ENCODE results near the gene NR1H4. TPM values are rescaled to one million over a fixed set of nuclear protein-coding genes. Genes with fewer than 3 reads are reported as not detected.
"Not testable (repeated sequence)": the region's sequence is repeated elsewhere in the genome, so short reads cannot be mapped to it uniquely, and the experiment has no call there.

Gene NR1H4
- polyA plus RNA-seq, 1 donor from 2014 or later = not detected

GRCh38 chr12:100559261-100559660, 85.6 kb downstream of the NR1H4 start:
- H3K27ac Mint-ChIP-seq, H3K9me3 Mint-ChIP-seq, H3K4me3 Mint-ChIP-seq, H3K36me3 Mint-ChIP-seq, H3K4me1 Mint-ChIP-seq, H3K27me3 Mint-ChIP-seq: not testable (repeated sequence)

- H3K9me3 Mint-ChIP-seq = no peaks in the 10 kb centered on the region
- H3K4me1 Mint-ChIP-seq = no peaks in the 10 kb centered on the region
- peaks cover 1% of the 10 kb centered on the region for H3K27me3 Mint-ChIP-seq
- H3K36me3 Mint-ChIP-seq = peaks cover 1% of the 10 kb centered on the region
- H3K4me3 Mint-ChIP-seq = no peak overlapping the region
- H3K27ac Mint-ChIP-seq = no peak overlapping the region
Observed at GRCh38 chr12:100564090-100564489, 90.4 kb downstream of the NR1H4 start.

- H3K27me3 Mint-ChIP-seq = peaks cover 1% of the 10 kb centered on the region
- peaks cover 1% of the 10 kb centered on the region for H3K36me3 Mint-ChIP-seq
- no peak overlapping the region for H3K4me3 Mint-ChIP-seq
- H3K9me3 Mint-ChIP-seq = no peaks in the 10 kb centered on the region
- no peak overlapping the region for H3K27ac Mint-ChIP-seq
- H3K4me1 Mint-ChIP-seq = no peaks in the 10 kb centered on the region
Observed at GRCh38 chr12:100564905-100565467, 91.3 kb downstream of the NR1H4 start.

GRCh38 chr12:100565987-100566545, 92.4 kb downstream of the NR1H4 start:
- Mint-ChIP-seq H3K4me1 (no peaks in the 10 kb centered on the region), H3K27ac (peak overlapping the region in 1 of 3 donors; percentile 24), H3K27me3 (peaks cover 1% of the 10 kb centered on the region), H3K36me3 (peaks cover 1% of the 10 kb centered on the region), H3K4me3 (no peak overlapping the region), H3K9me3 (no peaks in the 10 kb centered on the region)

- H3K9me3 Mint-ChIP-seq = no peaks in the 10 kb centered on the region
- H3K36me3 Mint-ChIP-seq = peaks cover 1% of the 10 kb centered on the region
- H3K27me3 Mint-ChIP-seq = peaks cover 1% of the 10 kb centered on the region
Observed at GRCh38 chr12:100566887-100567637, 93.4 kb downstream of the NR1H4 start.

GRCh38 chr12:100567945-100568344, 94.3 kb downstream of the NR1H4 start:
- Mint-ChIP-seq H3K27me3 (peaks cover 1% of the 10 kb centered on the region), H3K4me3 (no peak overlapping the region), H3K9me3 (no peaks in the 10 kb centered on the region)

More at GRCh38 chr12:100566887-100567637, 93.4 kb downstream of the NR1H4 start:
- no peak overlapping the region for H3K27ac Mint-ChIP-seq
- H3K4me3 Mint-ChIP-seq = no peak overlapping the region
- no peaks in the 10 kb centered on the region for H3K4me1 Mint-ChIP-seq

GRCh38 chr12:100572184-100572583, 98.5 kb downstream of the NR1H4 start:
- Mint-ChIP-seq H3K4me1 (peaks cover 5 to 9% (median 8%) of the 10 kb centered on the region in 3 donors), H3K4me3 (peak overlapping the region in 3 of 4 donors; percentile 38 to 65 (median 63)), H3K9me3 (no peaks in the 10 kb centered on the region), H3K36me3 (no peaks in the 10 kb centered on the region), H3K27me3 (peaks cover 12% of the 10 kb centered on the region), H3K27ac (no peak overlapping the region)

More at GRCh38 chr12:100567945-100568344, 94.3 kb downstream of the NR1H4 start:
- peaks cover 0 to 3% (median 0%) of the 10 kb centered on the region in 3 donors for H3K4me1 Mint-ChIP-seq
- no peak overlapping the region for H3K27ac Mint-ChIP-seq
- H3K36me3 Mint-ChIP-seq = peaks cover 1% of the 10 kb centered on the region

- peaks cover 12% of the 10 kb centered on the region for H3K27me3 Mint-ChIP-seq
- peak within 1 kb of the TSS; percentile 86 to 94 (median 89) for H3K4me3 Mint-ChIP-seq
- H3K36me3 Mint-ChIP-seq = no peaks in the 10 kb centered on the region
- peaks cover 5 to 9% (median 8%) of the 10 kb centered on the region in 3 donors for H3K4me1 Mint-ChIP-seq
- no peaks in the 10 kb centered on the region for H3K9me3 Mint-ChIP-seq
- peak within 1 kb of the TSS in 1 of 3 donors; percentile 75 for H3K27ac Mint-ChIP-seq
Observed at GRCh38 chr12:100573292-100574186, 99.9 kb downstream of the NR1H4 start, which contains the start of gene GAS2L3. TSS of gene GAS2L3 (plus strand) at chr12:100573684. CDS start at chr12:100594905, 21,221 bp downstream.

GRCh38 chr12:100574187-100575074, 100.8 kb downstream of the NR1H4 start:
- Mint-ChIP-seq H3K4me3 (peak overlapping the region; percentile 86 to 94 (median 89)), H3K36me3 (no peaks in the 10 kb centered on the region), H3K4me1 (peaks cover 5 to 9% (median 8%) of the 10 kb centered on the region in 3 donors), H3K27me3 (peaks cover 11% of the 10 kb centered on the region), H3K27ac (peak overlapping the region in 1 of 3 donors; percentile 75), H3K9me3 (no peaks in the 10 kb centered on the region)

- Mint-ChIP-seq H3K27ac (no peak overlapping the region), H3K27me3 (peaks cover 11% of the 10 kb centered on the region), H3K36me3 (no peaks in the 10 kb centered on the region), H3K9me3 (no peaks in the 10 kb centered on the region), H3K4me3 (no peak overlapping the region), H3K4me1 (peaks cover 5 to 9% (median 8%) of the 10 kb centered on the region in 3 donors)
Observed at GRCh38 chr12:100576331-100577036, 102.8 kb downstream of the NR1H4 start.

GRCh38 chr12:100578923-100579322, 105.3 kb downstream of the NR1H4 start:
- H3K36me3 Mint-ChIP-seq = no peaks in the 10 kb centered on the region
- peaks cover 4 to 6% (median 4%) of the 10 kb centered on the region in 3 donors for H3K9me3 Mint-ChIP-seq
- H3K4me3 Mint-ChIP-seq = no peak overlapping the region
- H3K27ac Mint-ChIP-seq = no peak overlapping the region
- peaks cover 2 to 8% (median 7%) of the 10 kb centered on the region in 3 donors for H3K4me1 Mint-ChIP-seq
- peaks cover 9% of the 10 kb centered on the region for H3K27me3 Mint-ChIP-seq

GRCh38 chr12:100579844-100580243, 106.2 kb downstream of the NR1H4 start:
- Mint-ChIP-seq H3K36me3 (no peaks in the 10 kb centered on the region), H3K27ac (no peak overlapping the region), H3K27me3 (peaks cover 2% of the 10 kb centered on the region), H3K9me3 (peaks cover 4 to 8% (median 4%) of the 10 kb centered on the region in 3 donors), H3K4me3 (no peak overlapping the region), H3K4me1 (no peaks in the 10 kb centered on the region)

GRCh38 chr12:100584256-100584655, 110.6 kb downstream of the NR1H4 start:
- H3K27ac Mint-ChIP-seq = no peak overlapping the region
- no peaks in the 10 kb centered on the region for H3K4me1 Mint-ChIP-seq
- H3K9me3 Mint-ChIP-seq = peaks cover 13 to 15% (median 13%) of the 10 kb centered on the region in 3 donors
- H3K4me3 Mint-ChIP-seq = no peak overlapping the region
- peaks cover 3% of the 10 kb centered on the region for H3K36me3 Mint-ChIP-seq
- H3K27me3 Mint-ChIP-seq = peaks cover 4% of the 10 kb centered on the region
